ENCODE results near the gene TOP2B.

TOP2B gene, protein sequence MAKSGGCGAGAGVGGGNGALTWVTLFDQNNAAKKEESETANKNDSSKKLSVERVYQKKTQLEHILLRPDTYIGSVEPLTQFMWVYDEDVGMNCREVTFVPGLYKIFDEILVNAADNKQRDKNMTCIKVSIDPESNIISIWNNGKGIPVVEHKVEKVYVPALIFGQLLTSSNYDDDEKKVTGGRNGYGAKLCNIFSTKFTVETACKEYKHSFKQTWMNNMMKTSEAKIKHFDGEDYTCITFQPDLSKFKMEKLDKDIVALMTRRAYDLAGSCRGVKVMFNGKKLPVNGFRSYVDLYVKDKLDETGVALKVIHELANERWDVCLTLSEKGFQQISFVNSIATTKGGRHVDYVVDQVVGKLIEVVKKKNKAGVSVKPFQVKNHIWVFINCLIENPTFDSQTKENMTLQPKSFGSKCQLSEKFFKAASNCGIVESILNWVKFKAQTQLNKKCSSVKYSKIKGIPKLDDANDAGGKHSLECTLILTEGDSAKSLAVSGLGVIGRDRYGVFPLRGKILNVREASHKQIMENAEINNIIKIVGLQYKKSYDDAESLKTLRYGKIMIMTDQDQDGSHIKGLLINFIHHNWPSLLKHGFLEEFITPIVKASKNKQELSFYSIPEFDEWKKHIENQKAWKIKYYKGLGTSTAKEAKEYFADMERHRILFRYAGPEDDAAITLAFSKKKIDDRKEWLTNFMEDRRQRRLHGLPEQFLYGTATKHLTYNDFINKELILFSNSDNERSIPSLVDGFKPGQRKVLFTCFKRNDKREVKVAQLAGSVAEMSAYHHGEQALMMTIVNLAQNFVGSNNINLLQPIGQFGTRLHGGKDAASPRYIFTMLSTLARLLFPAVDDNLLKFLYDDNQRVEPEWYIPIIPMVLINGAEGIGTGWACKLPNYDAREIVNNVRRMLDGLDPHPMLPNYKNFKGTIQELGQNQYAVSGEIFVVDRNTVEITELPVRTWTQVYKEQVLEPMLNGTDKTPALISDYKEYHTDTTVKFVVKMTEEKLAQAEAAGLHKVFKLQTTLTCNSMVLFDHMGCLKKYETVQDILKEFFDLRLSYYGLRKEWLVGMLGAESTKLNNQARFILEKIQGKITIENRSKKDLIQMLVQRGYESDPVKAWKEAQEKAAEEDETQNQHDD (N-terminal part only)

GRCh38 chr3:25664812-25665314 lies at the start of gene TOP2B:
Gene TOP2B, minus strand, starts transcription at chr3:25664907. Its CDS starts 610 bp downstream, at chr3:25664297.
- DNase-seq (ENCODE audit: extremely low read depth in 1 of 2, low read depth in 1 of 2): peak; percentile 90 to 91

GRCh38 chr3:25713341-25713985 lies 48.8 kb upstream of the TOP2B start:
- no peak for DNase-seq (ENCODE audit: extremely low read depth in 1 of 2, low read depth in 1 of 2)

DNA sequence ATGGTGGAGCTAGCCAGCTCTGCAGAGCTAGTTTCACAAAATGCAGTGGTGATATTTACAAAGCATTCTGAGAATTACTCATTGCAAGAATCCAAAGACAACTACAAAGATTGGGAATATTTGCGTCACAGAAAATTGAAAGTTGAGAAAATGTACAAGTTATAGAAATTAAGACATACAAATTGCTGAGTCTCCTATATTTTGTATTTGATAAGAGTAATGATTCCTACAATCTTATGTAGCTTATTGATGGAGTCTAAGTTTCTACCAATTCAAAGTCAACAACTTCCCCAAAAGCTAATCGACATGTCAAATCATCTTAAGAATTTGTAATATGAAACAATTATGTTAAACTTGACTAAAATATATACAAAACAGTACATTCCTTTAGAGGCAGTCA lies 46.4 kb upstream of the TOP2B start:
- DNase-seq (ENCODE audit: extremely low read depth in 1 of 2, low read depth in 1 of 2): no peak

DNA sequence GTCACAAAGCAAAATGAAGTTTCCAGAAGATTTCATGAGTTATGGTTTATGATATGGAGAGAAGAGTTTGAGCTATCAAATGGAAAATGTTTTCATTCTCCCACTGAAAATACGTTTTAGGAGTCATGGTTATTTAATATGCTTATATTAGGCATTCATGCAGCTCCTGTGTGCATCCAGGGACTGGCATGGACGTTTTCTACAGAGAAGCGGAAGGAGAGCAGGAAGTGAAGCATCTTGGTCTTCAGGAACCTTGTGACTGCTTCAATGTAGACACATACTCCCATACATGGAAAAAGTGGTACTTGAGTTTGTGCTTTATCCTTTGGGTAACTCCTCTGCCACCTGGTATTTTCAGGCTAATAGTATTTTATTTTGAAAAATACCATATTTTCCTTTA lies 43.3 kb upstream of the TOP2B start:
- DNase-seq (ENCODE audit: extremely low read depth in 1 of 2, low read depth in 1 of 2): no peak

- no peak for DNase-seq (ENCODE audit: extremely low read depth in 1 of 2, low read depth in 1 of 2)
Measured at GRCh38 chr3:25707268-25707926, 42.7 kb upstream of the TOP2B start.

GRCh38 chr3:25706213-25706612 lies 41.5 kb upstream of the TOP2B start:
- no peak for DNase-seq (ENCODE audit: extremely low read depth in 1 of 2, low read depth in 1 of 2)

DNA sequence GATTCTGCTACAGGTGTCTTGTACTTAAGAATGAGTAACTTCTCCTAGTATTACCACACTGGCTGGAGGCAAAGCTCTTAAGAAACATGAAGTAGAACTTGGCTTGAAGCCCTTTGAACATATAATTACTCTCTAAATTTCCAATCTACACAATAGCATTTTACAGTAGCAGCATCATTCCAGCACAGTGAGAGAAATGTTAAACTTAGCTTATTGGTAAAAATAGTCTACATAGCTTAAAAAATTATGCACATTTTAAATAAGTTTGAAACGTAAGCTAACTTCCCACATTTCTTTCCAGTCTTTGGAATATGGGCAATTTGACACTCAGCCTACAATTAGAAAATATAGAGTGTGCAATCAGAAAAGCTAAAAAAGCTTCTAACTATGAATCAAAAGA lies 32.8 kb upstream of the TOP2B start:
- no peak for DNase-seq (ENCODE audit: extremely low read depth in 1 of 2, low read depth in 1 of 2)

DNA sequence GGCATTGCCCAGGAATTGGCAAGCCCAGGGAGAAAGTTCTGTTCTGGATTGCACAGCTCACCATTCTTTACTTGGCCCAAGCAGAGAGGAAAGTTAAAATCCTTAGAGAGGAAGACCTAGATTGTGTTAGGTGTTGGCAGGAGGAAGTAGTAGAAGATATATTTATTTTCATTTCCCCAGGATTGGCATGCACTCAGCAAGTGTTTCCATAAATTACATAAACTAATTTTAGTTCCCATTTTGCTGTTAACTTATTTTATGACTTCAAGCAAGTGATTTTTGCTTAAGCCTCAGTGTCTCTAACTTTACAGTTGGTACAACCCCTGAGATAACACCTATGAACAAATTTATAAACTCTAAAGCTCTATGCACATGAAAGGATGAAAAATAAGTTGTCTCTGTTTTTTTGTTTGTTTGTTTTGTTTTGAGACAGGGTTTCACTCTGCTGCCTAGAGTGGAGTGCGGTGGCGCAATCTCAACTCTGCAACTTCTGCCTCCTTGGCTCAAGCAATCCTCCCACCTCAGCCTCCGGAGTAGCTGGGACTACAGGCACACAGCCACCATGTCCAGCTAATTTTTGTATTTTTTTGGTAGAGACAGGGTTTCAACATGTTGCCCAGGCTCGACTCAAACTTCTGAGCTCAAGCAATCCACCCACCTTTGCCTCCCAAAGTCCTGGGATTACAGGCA lies 31.2 kb upstream of the TOP2B start:
- no peak for DNase-seq (ENCODE audit: extremely low read depth in 1 of 2, low read depth in 1 of 2)

- no peak for DNase-seq (ENCODE audit: extremely low read depth in 1 of 2, low read depth in 1 of 2)
Measured at GRCh38 chr3:25693238-25693637, 28.5 kb upstream of the TOP2B start.

- no peak for DNase-seq (ENCODE audit: extremely low read depth in 1 of 2, low read depth in 1 of 2)
Measured at GRCh38 chr3:25692341-25692740, 27.6 kb upstream of the TOP2B start.

- no peak for DNase-seq (ENCODE audit: extremely low read depth in 1 of 2, low read depth in 1 of 2)
Measured at GRCh38 chr3:25690768-25691533, 26.2 kb upstream of the TOP2B start.

DNA sequence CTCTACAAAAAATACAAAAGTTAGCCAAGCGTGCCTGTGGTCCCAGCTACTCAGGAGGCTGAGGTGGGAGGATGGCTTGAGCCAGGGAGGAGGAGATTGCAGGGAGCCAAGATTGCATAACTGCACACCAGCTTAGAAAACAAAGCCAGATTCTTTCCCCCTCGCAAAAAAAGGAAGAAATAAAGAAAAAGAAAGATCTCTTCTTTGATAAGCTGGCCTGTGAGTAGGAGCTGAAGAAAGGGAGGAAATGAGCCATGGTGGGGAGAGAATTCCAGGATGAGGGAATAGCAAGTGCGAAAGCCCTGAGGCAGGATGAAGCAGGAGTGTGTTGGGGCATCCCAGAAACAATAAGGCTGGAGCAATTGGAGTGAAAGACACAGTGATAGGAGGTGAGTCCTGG lies 24.5 kb upstream of the TOP2B start:
- DNase-seq (ENCODE audit: extremely low read depth in 1 of 2, low read depth in 1 of 2): no peak

DNA sequence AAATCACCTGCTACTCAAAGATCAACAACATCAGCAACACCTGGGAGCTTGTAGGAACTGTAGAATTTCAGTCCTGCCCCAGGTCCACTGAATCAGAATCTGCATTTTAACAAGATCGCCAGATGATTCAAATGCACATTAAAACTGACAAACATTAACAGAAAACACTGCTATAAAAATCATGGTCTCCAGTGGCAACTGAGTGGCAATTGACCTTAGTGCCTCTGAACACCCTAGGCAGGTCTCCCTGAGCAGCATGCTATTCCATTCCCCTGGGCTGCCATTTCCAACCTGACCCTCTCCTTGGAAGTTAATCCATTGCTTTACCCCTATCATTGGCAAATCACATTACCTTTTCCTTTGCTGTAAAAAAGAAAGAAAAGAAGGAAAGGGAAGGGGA lies 23.0 kb upstream of the TOP2B start:
- DNase-seq (ENCODE audit: extremely low read depth in 1 of 2, low read depth in 1 of 2): no peak

DNA sequence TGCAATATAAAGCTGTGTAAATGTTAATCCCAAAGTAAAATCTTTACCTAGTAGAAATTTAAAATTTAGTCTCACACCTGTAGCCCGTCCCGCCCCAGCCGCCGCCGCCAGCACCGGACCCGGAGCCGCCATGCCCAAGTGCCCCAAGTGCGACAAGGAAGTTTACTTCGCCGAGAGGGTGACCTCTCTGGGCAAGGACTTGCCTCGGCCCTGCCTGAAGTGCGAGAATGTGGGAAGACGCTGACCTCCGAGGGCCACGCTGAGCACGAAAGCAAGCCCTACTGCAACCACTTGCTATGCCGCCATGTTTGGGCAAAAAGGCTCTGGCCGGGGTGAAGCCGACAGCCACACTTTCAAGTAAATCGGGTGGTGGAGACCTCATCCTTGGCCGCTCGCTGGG lies 22.1 kb upstream of the TOP2B start:
- DNase-seq (ENCODE audit: extremely low read depth in 1 of 2, low read depth in 1 of 2): no peak

DNA sequence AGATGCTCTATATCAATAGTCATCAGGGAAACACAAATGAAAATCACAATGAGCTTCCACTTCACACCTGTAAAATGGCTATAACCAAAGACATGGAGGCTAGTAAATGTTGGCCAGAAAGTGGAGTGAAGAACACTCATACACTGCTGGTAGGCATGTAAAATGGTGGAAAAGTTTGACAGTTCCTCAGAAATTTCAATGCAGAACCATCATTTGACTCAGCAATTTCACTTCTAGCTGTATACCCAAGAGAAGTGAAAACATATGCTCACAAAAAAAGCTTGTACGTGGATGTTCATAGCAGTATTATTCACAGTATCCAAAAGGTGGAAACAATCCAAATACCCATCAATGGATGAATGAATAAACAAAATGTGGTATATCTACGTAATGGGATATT lies 19.2 kb upstream of the TOP2B start:
- DNase-seq (ENCODE audit: extremely low read depth in 1 of 2, low read depth in 1 of 2): no peak

DNA sequence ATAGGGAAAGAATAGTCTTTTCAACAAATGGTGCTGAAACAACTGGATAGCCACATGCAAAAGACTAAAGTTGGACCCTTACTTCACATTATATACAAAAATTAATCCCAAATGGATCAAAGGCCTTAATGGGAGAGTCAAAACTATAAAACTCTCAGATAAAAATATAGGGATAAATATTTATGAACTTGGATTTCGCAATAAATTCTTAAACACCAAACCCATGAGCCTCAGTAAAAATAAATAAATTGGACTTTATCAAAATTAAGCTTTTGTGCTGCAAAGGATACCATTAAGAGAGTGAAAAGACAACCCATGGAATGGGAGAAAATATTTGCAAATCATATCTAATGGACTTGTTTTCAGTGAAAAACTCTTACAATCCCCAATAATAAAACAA lies 18.7 kb upstream of the TOP2B start:
- no peak for DNase-seq (ENCODE audit: extremely low read depth in 1 of 2, low read depth in 1 of 2)

GRCh38 chr3:25679642-25680302 lies 15.1 kb upstream of the TOP2B start:
- DNase-seq (ENCODE audit: extremely low read depth in 1 of 2, low read depth in 1 of 2): no peak

GRCh38 chr3:25679166-25679565 lies 14.5 kb upstream of the TOP2B start:
- DNase-seq (ENCODE audit: extremely low read depth in 1 of 2, low read depth in 1 of 2): no peak

Data from stimulated activated CD8-positive, alpha-beta memory T cell treated with anti-CD3 and anti-CD28 coated beads, Interleukin-7, amount 100 ng/mL, for 48 hours (primary cell).